HG02610 (cell line): Measurements from ENCODE around the gene PROSER3.
A peak's percentile ranks its signal among the peaks of the same experiment; 100 is the strongest.

Experiments used
- ATAC-seq: cut with Tn5 transposase; IDR thresholded peaks from one replicate; pipeline ENCODE4 v1.9.1; 2021; ENCODE audit warnings: mild to moderate bottlenecking, moderate library complexity; ENCODE audit not compliant: unreplicated experiment

Gene PROSER3

GRCh38 chr19:35738021-35738886 is 19.7 kb upstream of the PROSER3 start:
- ATAC-seq, result no peak

GRCh38 chr19:35738887-35739229 is 19.1 kb upstream of the PROSER3 start:
- no peak for ATAC-seq

DNA sequence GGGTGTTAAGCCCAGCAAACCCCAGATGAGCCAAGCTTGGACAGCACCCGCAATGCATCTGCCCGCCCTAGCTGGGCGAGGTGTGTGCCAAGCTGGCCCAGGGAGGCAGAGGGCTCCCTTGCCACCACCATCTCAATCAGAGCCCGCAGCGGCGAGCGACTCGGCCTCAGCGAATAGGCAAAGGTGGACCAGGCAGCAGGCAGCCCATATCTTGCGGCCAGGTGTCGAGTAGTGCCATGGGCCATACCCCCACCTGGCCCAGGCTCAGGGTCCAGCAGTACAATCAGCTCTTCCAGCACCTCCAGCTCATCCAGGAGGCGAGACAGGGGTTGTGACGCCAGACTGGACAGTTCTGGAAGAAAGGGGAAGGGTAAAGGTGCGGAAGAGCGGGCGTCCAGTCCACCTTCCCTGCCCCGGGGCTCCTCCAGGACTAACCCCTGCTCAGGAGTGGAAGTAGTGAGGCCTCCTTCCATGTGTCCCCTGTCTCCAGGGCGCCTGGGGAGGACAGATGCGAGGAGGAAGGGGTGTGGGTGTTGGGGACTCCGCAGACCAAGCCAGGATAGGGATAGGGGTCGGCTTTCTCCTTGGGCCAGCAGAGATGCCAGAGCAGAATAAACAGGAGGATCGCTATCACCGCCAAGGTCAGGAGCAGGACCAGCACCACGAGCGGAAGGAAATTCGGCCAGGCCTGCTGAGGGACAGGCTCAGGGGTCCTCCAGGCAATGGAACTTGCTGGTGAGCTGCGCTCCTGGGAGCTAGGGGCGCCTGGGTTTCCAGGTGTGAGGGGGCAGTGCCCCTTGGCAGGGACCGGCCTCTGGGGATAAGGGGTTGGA is 18.5 kb upstream of the PROSER3 start:
- no peak for ATAC-seq

DNA sequence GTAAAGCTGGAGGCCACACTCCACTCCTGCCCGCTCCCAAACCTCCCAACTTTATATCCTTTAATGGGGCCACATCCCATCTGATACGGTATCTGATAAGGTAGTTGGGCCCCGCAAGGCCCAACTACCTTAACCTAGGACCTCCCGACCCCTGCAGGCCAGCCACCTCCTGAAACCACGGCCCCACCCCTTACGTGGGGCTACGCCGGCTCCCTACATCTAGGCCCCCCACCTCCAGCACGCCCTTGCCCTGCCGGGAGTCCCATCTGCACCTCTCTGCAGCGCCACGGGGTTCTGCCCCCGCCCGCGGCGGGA is 17.9 kb upstream of the PROSER3 start:
- ATAC-seq, result peak; percentile 15

- ATAC-seq, result peak; percentile 66
These were observed 17.4 kb upstream of the PROSER3 start for GRCh38 chr19:35740423-35741202.

DNA sequence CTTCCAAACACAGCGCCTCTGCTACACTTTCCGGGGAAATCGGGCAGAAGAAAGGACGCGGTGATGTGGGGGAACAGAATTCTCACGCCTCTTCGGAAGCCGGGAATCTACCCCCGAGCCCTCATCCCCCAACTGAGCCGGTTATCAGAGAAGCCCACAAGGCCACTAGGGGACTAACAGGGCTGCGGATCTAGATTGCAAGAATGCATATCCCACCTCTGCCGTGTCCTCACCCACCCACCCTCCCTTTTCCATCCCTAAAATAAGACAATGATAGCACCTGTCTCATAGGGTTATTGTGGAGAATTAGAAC is 16.8 kb upstream of the PROSER3 start:
- ATAC-seq, result no peak

GRCh38 chr19:35742121-35742724 is 15.8 kb upstream of the PROSER3 start, which contains the start of gene IGFLR1:
Gene IGFLR1, minus strand, starts transcription at chr19:35742452. Its CDS starts 1,272 bp downstream, at chr19:35741180.
- no peak for ATAC-seq

DNA sequence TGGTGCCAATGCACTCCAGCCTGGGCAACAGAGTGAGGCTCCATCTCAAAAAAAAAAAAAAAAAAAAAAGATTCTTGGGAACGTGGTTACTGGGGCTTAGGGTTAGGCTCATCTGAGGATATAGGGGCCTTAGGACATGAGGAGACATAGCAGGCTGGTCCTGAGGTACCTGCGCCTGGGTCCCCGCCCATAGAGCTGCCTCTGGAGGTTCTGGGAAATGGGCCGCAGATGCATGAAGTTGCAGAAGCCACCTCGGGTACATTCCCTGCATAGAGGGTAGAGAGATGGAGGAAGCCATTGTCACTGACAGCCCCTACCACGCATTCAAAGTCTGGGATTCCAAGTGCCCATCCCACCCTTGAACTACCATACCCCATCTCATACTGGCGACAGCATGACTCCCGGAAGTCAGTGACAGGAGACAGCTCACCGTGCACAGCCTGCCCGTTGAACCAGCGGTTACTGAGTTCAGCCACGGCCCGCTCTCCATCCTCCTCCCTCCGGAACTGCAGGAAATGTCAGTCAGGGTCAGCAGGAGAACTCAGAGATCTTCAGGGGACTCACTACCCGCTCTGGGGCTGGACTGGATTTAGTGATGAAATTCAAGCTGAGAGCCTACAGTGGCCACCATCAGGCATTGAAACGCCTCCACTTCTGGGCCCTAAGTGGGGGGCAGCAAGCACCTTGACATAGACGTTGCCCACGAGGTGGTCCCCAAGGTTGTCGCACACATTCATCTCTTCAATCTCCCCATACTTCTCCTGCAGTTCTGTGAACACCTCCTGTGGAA is 14.1 kb upstream of the PROSER3 start:
- ATAC-seq, result no peak

DNA sequence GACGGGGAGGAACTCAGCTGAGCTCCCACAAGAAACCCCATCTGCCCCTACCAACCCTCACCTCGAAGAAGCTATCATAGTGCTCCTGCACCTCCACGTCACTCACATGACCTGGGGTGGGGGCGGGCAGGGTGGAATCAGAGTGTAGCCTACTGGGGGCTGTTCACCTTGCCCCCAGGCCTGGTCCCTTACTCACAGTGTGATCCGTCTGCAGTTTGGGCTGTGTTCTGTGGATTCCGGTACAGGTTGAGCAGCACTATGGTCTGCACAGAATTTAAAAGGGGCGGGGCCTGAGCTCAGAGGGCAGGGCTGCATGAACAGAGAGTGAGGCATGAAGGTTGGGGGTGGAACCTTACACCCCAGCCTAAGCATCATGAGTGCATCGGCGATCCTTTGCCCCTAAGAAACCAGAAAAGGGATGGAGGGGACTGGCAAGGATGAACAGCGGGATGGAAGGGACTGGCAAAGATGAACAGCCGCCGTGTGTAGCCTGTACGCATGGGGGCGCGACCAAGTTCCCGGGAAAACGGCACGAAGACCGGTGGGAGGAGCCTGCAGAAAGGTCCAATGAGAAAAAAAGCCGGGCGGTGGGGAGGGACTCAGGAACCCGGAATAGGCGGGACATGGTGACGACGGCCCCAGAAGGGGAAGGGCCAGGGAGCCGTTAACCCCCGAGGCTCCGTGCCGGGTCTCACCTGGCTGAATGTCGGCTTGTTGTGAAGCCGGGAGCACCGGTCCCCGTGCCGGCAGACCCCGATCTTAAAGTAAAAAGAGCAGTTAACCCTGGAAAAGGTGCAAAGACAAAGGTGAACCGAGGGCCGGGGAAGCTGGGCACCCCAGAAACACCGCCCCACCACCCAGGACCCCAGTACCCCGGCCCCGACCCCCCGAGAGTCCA is 13.3 kb upstream of the PROSER3 start:
- ATAC-seq, result peak; percentile 30

DNA sequence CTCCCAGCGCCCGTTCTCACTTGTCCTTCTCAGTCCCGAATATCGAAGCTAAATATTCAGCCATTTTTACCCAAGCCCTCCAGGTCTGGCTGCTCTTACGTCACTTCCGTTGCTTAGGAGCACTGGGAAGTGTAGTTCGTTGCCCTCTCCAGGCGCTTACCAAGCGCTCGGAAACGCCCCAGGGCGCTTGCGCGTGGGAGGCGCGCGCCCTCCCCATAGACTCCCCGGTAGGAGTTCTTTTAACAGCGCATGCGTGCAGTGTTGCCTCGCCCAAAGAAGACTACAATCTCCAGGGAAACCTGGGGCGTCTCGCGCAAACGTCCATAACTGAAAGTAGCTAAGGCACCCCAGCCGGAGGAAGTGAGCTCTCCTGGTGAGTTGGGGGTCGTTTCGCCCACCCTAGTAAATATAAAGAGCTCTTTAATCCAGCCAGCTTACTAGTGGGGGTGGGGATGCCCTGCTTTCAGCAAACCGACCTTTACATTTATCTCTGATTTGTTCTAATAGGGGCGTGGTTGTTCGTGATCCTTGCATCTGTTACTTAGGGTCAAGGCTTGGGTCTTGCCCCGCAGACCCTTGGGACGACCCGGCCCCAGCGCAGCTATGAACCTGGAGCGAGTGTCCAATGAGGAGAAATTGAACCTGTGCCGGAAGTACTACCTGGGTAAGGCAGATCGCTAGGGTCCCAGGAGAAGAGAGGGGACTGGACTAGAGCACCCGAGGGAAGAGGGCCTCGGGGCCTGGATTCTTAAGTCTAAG is 12.5 kb upstream of the PROSER3 start, which contains the start of the genes PSENEN and U2AF1L4:
Gene PSENEN, plus strand, starts transcription at position 324 of the 759 bp plus-strand sequence. Its CDS starts 280 bp downstream, at position 604.
Gene U2AF1L4, minus strand, starts transcription at position 91 of the 759 bp plus-strand sequence. Its CDS starts 27 bp downstream, at position 64.
- ATAC-seq, result peak; percentile 39

- no peak for ATAC-seq
These were observed 11.9 kb upstream of the PROSER3 start for GRCh38 chr19:35746087-35746462.

DNA sequence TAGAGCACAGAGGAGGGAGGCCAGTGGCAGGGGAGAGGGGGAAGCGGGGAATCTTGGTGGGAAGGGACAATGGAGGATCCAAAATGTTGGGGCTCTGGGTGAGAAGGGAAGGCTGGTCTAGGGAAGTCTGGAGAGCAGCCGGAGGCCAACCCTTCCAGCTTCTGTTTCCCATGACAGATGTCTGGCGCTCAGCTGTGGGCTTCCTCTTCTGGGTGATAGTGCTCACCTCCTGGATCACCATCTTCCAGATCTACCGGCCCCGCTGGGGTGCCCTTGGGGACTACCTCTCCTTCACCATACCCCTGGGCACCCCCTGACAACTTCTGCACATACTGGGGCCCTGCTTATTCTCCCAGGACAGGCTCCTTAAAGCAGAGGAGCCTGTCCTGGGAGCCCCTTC is 11.4 kb upstream of the PROSER3 start:
- no peak for ATAC-seq

DNA sequence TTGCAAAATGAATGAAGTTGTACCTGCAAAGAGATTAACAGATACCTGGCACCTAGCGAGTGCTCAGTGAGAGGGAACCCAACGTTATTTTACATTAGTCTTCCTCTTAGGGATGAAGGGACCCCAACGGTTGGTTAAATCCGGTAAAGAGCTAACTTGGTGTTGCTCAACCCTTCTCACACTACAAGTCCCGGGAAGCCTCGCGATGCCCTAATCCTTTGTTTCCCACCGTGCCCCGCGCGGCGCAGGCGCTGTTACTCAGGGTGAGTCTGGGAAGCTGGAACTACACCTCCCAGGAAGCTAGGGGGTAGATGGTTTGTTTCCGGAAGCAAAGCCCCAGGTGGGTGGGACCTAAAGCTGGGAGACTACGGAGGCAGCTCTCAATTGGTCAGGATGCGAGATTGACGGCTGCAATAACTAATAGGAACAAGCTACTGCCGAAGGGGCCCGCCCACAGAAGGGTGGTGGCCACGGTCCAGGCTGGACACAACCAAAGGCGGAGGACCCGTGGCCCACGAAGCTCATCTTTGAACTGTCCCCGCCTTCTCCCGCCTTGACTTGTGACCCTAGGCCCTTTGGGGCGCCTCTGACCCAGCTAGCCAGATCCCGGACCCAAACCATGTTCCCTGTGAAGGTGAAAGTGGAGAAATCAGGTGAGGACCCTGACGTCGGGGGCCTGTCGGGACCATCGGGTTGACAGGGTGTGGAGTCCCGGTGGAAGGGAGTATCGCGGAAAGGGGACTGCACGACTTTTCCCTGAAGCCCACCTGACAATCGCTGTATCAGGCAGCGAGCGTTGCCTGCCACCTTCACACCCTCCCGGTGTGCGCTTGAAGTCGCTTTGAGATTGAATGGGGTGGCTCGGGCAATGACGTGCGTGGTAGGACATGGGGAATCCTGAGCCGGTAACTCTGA is 9.6 kb upstream of the PROSER3 start, which contains the start of gene LIN37:
Gene LIN37, plus strand, starts transcription at position 471 of the 915 bp plus-strand sequence. Its CDS starts 149 bp downstream, at position 620.
- peak; percentile 79 for ATAC-seq

DNA sequence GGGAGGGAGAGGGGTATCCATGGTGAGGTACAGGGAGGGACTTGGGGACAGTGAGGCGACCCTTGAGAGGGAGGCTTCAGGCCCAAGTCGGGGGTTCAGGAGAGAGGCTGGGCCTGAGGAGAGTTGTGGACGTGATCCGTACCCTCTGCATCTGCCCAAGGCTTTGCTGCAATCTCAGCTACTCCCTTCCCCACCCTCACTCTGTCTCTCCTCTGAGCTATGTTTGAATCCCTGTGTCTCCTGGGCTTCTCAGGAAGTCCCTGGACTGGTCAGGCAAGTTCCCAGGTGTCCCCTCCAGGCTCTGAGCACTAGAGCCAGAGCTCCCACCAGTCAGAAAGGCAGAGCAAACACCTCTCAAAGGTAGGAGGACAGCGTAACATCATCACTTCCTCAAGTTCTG is 7.8 kb upstream of the PROSER3 start:
- no peak for ATAC-seq

- ATAC-seq, result no peak
These were observed 5.9 kb upstream of the PROSER3 start for GRCh38 chr19:35751839-35752745.

DNA sequence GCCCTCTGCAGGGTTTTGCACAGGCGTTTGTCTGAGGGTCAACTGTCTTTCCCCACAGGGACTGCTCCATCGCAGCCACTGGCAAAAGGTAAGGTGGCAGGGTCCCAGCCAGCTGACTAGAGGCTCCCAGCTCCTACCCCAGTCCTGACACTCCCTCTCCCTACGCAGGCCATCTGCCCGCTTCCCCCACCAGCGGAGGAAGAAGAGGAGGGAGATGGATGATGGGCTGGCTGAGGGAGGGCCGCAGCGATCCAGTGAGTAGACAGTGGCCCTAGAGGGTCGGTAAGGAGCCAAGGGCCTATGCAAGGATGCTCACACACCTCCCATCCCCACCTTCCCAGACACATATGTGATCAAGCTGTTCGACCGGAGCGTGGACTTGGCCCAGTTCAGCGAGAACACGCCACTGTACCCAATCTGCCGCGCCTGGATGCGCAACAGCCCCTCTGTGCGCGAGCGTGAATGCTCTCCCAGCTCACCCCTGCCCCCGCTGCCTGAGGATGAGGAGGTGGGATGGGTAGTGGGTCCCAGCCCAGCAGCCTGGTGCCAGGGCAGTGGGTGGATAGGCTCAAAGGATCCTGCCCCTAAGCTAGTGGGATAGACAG is 5.1 kb upstream of the PROSER3 start:
- ATAC-seq, result no peak
